Osteoblast (primary cell): ENCODE measurements around the gene MTCL1. TPM values are rescaled to one million over a fixed set of nuclear protein-coding genes. Genes with fewer than 3 reads are reported as not detected.
A peak's percentile ranks its signal among the peaks of the same experiment; 100 is the strongest.

Source experiments
- DNase-seq: peaks from one replicate; pipeline ENCODE4 v3.0.0; 2011; ENCODE audit warnings: low spot score, mixed read lengths; ENCODE audit not compliant: insufficient read length; ENCODE audit errors: missing footprints
- H2AFZ ChIP-seq: 2 replicates; pipeline ENCODE4 v1.6.0; 2011; ENCODE audit warnings: mild to moderate bottlenecking, low read length
- H3K27ac ChIP-seq: 2 replicates; pipeline ENCODE4 v1.5.1; 2011; ENCODE audit warnings: mild to moderate bottlenecking, low read depth, low read length, moderate library complexity
- H3K27me3 ChIP-seq: 2 replicates; pipeline ENCODE4 v1.6.0; 2012; ENCODE audit warnings: mild to moderate bottlenecking, control low read depth, inconsistent platforms, low read length, moderate library complexity; ENCODE audit not compliant: insufficient read depth
- H3K36me3 ChIP-seq: 2 replicates; pipeline ENCODE4 v1.5.1; 2011; ENCODE audit warnings: mild to moderate bottlenecking, low read length, control low read depth, moderate library complexity; ENCODE audit not compliant: insufficient read depth
- H3K4me1 ChIP-seq: 2 replicates; pipeline ENCODE4 v1.5.1; 2011; ENCODE audit warnings: mild to moderate bottlenecking, low read length, control low read depth, moderate library complexity; ENCODE audit not compliant: insufficient read depth
- H3K4me2 ChIP-seq: 2 replicates; pipeline ENCODE4 v1.6.0; 2011; ENCODE audit warnings: mild to moderate bottlenecking, low read length; ENCODE audit not compliant: insufficient read depth
- H3K4me3 ChIP-seq: fragments of 200-600 bp; sonication (generic); 3 replicates; pipeline ENCODE4 v1.5.1; 2012; ENCODE audit warnings: mild to moderate bottlenecking, low read length, inconsistent platforms; ENCODE audit not compliant: insufficient read depth
- H3K79me2 ChIP-seq: 2 replicates; pipeline ENCODE4 v1.6.0; 2012; ENCODE audit warnings: mild to moderate bottlenecking, low read length, control low read depth, inconsistent platforms; ENCODE audit not compliant: insufficient read depth
- H3K9me3 ChIP-seq: 2 replicates; pipeline ENCODE4 v1.5.1; 2011; ENCODE audit warnings: low read depth, low read length, control low read depth
- H4K20me1 ChIP-seq: 2 replicates; pipeline ENCODE4 v1.6.0; 2012; ENCODE audit warnings: mild to moderate bottlenecking, low read length, control low read depth; ENCODE audit not compliant: insufficient read depth
- total RNA-seq: library from RNA; depleted of rRNA; stranded (reverse); fragments of >200 nt; gene quantifications from 2 replicates; pipeline ENCODE4 v1.2.3, GENCODE V29; 2012
- TF ChIP-seq, protein P1 (sequence below): IDR thresholded peaks from 2 replicates; pipeline ENCODE4 v1.5.1; 2011; ENCODE audit warnings: mild to moderate bottlenecking, low read depth, low read length, moderate library complexity; ENCODE audit errors: extremely low read depth

The MTCL1 gene
- total RNA-seq, 1 donor, result 38.0 TPM

DNA sequence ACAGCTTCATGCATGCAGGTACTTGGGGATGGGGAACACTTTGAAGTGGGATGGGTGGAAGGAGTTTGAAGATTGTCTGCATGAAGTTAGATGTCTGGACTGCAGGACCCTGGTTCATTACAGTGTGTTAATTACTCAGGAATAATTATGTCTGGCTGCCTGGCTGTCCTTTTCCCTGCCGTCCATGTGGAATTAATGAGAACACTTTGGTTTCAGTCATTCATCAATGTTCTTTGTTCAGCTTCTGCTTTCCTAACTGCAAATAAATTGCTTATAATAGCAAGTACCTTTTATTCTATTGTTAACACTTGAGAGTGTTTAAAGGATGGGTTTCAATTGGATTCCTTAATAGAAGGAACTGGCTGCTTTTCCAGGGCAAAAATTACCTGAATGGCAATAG is 35.8 kb downstream of the MTCL1 start:
- peaks cover 57% of the 10 kb centered on the region for H3K79me2 ChIP-seq
- no peak overlapping the region for H2AFZ ChIP-seq
- no peak overlapping the region for H3K4me2 ChIP-seq
- TF ChIP-seq, protein P1, sequence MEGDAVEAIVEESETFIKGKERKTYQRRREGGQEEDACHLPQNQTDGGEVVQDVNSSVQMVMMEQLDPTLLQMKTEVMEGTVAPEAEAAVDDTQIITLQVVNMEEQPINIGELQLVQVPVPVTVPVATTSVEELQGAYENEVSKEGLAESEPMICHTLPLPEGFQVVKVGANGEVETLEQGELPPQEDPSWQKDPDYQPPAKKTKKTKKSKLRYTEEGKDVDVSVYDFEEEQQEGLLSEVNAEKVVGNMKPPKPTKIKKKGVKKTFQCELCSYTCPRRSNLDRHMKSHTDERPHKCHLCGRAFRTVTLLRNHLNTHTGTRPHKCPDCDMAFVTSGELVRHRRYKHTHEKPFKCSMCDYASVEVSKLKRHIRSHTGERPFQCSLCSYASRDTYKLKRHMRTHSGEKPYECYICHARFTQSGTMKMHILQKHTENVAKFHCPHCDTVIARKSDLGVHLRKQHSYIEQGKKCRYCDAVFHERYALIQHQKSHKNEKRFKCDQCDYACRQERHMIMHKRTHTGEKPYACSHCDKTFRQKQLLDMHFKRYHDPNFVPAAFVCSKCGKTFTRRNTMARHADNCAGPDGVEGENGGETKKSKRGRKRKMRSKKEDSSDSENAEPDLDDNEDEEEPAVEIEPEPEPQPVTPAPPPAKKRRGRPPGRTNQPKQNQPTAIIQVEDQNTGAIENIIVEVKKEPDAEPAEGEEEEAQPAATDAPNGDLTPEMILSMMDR, result no peak
- H3K4me1 ChIP-seq, result no peaks in the 10 kb centered on the region
- no peaks in the 10 kb centered on the region for H3K9me3 ChIP-seq
- no peak for DNase-seq
- peaks cover 16% of the 10 kb centered on the region for H3K36me3 ChIP-seq
- peaks cover 2% of the 10 kb centered on the region for H4K20me1 ChIP-seq
- no peak overlapping the region for H3K27ac ChIP-seq
- no peaks in the 10 kb centered on the region for H3K27me3 ChIP-seq
- no peak overlapping the region for H3K4me3 ChIP-seq

- TF ChIP-seq, protein P1, result no peak
- H3K9me3 ChIP-seq, result no peaks in the 10 kb centered on the region
- no peak overlapping the region for H3K27ac ChIP-seq
- no peak for DNase-seq
- H4K20me1 ChIP-seq, result peaks cover 2% of the 10 kb centered on the region
- peaks cover 1% of the 10 kb centered on the region for H3K4me1 ChIP-seq
- H3K4me3 ChIP-seq, result no peak overlapping the region
- no peak overlapping the region for H2AFZ ChIP-seq
- no peak overlapping the region for H3K4me2 ChIP-seq
- H3K27me3 ChIP-seq, result no peaks in the 10 kb centered on the region
- peaks cover 18% of the 10 kb centered on the region for H3K36me3 ChIP-seq
- peaks cover 60% of the 10 kb centered on the region for H3K79me2 ChIP-seq
Measured at GRCh38 chr18:8741532-8741931, 36.2 kb downstream of the MTCL1 start.

- Histone ChIP-seq H3K36me3 (peaks cover 12% of the 10 kb centered on the region), H4K20me1 (peaks cover 2% of the 10 kb centered on the region), H3K79me2 (peaks cover 58% of the 10 kb centered on the region), H3K27me3 (no peaks in the 10 kb centered on the region), H2AFZ (no peak overlapping the region), H3K4me1 (peaks cover 12% of the 10 kb centered on the region), H3K9me3 (no peaks in the 10 kb centered on the region), H3K27ac (no peak overlapping the region), H3K4me3 (no peak overlapping the region), H3K4me2 (no peak overlapping the region)
- DNase-seq, result no peak
- TF ChIP-seq, protein P1, result no peak
Measured at GRCh38 chr18:8742387-8743361, 37.3 kb downstream of the MTCL1 start.

DNA sequence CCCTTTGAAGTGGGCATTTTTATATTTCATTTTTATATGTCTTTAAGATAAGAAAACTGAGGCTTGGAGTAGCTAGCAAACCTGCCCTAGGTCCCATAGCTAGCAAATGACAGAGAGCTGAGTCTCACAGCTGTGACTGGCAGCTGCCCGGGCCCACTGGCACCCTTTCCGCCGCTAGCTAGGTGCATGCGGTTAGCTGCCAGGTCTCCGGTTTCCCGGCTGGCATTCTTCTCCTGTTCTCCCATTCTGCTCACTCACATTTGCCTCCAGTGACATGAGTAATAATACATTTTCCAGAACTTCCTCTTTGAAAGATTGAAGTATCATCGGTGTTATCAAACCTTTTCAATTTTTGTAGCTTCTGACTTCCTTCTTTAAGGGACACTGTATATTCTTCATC is 38.7 kb downstream of the MTCL1 start:
- Histone ChIP-seq H4K20me1 (no peaks in the 10 kb centered on the region), H2AFZ (no peak overlapping the region), H3K27me3 (no peaks in the 10 kb centered on the region), H3K9me3 (no peaks in the 10 kb centered on the region), H3K4me1 (peaks cover 16% of the 10 kb centered on the region), H3K27ac (no peak overlapping the region), H3K36me3 (peaks cover 11% of the 10 kb centered on the region), H3K4me3 (no peak overlapping the region), H3K4me2 (no peak overlapping the region), H3K79me2 (peaks cover 60% of the 10 kb centered on the region)
- TF ChIP-seq, protein P1, result no peak
- DNase-seq, result peak; percentile 81
